GM12892 (cell line): ENCODE results near the gene LGALSL.
"Not testable (repeated sequence)": the region's sequence is repeated elsewhere in the genome, so short reads cannot be mapped to it uniquely, and the experiment has no call there.

Experiments
- DNase-seq: peaks from one replicate; pipeline ENCODE4 v3.0.0; 2011; ENCODE audit not compliant: insufficient read length
- FAIRE-seq: peaks from 2 replicates; lab custom pipeline; 2011; peaks lifted over from hg19 to GRCh38; lab: Jason Lieb, UNC
- POLR2A ChIP-seq: IDR thresholded peaks from 2 replicates; pipeline ENCODE4 v1.6.1; 2011; ENCODE audit warnings: low read depth, low read length, control low read depth
- POLR2AphosphoS5 ChIP-seq: IDR thresholded peaks from 2 replicates; pipeline ENCODE4 v1.6.1; 2011; ENCODE audit warnings: low read depth, low read length, control low read depth
- TAF1 ChIP-seq: IDR thresholded peaks from 2 replicates; pipeline ENCODE4 v1.6.1; 2011; ENCODE audit warnings: low read depth, mild to moderate bottlenecking, control low read depth, low read length, borderline replicate concordance

The LGALSL gene

DNA sequence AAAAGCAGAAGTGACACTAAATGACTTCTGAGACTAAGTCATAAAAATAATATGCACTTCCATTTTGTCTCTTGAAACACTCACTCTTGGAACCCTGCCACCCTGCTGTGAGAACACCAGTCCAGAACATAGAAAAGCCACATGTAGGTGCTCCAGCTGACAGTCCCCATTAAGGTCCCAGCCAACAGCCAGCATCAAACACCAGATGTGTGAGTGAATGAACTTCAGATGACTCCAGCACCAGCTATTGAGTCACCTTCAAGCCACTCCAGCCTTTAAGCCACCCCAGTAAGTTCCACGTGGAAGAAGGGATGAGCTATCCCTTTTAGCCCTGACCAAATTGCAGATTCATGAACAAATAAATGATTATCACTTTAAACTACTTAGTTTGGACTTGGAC is 31.5 kb upstream of the LGALSL start:
- TF ChIP-seq POLR2AphosphoS5 (no peak), TAF1 (no peak), POLR2A (no peak)
- FAIRE-seq: no peak
- DNase-seq: no peak

DNA sequence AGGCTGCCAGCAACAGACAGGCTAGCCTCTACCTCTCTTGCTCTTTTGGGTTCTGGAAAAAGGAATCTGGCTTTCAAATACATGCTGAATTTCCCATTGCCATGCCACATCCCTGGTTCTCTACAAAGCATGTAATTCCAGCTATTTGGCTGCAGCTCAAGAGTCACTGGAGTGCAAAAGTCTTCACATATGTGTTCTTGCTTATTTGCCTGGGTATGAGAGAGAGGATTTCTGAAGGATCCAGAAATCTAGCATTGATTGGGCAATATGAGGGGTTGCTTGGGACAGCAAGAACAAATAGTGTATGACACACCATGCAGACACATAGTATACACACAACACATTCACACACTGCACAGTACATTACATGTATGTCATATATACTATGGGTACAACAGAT is 30.7 kb upstream of the LGALSL start:
- TF ChIP-seq TAF1 (no peak), POLR2AphosphoS5 (no peak), POLR2A (no peak)
- DNase-seq: no peak
- no peak for FAIRE-seq

DNA sequence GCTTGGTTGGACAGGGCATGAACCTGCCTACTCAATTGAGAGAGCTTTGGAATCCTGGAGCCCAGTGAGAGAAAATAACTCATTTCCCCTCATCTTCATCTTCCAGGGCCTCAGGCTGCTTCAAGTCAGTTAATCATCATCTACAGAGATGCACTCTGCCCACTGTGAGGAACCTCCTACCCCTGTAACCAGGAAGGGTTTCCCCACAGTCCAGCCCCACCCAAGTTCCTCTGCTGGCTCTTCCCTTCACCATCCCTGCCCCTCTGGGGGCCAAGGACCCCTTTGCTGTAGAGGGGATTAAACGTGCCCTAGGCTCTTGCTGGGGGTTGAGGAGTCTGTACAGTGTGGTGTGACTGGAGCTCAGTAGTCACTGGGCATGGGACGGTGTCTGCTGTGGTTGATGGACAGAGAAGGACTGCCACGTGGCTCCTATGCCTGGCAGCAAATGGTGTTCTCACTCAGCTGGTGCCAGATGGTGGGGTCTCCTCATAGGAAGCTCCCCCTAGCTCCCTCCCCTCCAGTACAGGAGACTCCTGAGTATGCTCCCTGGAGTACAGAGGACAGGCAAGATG is 29.5 kb upstream of the LGALSL start:
- FAIRE-seq (no peak), DNase-seq (no peak)
- TF ChIP-seq TAF1 (no peak), POLR2A (no peak), POLR2AphosphoS5 (no peak)

DNA sequence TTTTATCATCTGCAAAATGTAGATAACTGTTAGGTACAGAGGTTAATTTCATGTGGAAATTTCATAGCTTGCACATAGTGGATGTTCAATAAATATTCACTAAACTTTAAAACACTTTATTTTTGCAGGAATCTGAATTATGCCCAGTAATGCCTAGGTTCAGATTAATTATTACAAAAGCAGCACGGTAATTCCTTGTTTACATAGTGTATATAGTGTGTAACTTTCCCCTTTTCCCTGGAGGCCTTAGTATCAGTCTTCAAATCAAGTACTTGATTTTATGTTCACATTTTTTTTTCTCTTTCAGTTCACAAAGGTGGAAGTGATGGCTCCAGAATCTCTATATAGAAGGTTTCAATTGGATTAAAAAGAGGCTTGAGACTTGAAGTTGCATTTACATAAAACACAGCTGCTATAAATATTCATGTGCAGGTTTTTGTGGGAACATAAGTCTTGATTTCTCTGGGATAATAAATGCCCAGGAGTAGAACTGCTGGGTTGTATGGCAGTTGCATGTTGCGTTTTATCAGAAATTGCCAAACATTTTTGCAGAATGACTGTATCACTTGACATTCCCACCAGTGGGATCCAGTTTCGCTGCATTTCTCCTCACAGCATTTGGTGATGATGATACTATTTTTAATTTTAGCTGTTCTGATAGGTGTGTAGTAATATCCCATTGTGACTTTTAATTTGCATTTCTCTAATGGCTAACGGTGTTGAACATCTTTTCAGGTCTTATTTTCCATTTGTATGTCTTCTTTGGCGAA is 27.6 kb upstream of the LGALSL start:
- DNase-seq (no peak), FAIRE-seq (no peak)
- TF ChIP-seq POLR2AphosphoS5 (no peak), POLR2A (no peak)

DNA sequence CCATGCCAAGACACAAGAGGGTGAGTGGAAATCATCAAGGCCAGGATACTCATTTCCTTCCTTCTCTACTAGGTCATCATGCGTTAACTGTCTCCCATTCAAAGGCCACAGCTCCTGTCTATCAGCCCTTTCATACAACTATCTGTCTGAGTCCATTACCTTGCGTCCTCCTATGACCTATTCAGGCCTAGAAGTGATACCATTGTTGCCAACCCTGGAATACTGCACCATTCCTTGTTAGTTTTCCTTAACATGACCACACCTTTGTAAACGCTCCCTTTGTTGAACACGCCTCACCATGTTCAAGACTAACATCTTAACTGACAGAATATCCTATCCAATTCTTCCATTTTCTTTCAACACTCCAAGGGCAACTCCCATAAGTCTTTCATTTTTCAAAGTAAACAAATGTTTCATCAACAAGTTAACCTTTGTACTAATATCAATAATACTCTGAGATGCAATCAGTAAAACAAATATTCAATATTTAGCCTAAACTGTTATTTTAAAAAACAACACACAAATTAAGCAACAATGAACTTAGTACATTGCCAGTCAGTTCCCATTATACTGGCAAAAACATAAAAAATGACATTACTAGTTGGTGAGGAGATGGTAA is 19.8 kb upstream of the LGALSL start:
- TF ChIP-seq POLR2A (no peak), TAF1 (no peak), POLR2AphosphoS5 (no peak)
- FAIRE-seq (no peak), DNase-seq (no peak)

DNA sequence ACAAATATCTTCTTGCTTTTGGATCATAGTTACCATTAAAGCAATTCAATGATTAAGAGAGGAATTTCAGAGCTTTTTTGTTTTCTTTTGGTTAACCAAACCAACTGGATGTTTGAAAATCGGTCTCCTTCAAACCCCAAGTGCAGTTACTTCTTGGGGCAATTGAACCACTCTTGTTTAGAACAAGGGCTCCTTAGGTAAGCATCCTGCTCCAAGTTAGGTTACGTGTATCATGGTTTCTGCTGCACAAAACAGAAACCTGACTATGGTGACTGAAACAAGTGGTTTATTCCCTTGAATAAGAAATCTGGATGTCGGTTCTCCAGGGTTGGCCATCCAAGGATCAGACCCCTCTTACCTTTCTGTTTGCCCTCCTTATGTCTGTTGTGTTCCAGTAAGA is 16.1 kb upstream of the LGALSL start:
- DNase-seq (no peak), FAIRE-seq (no peak)
- TF ChIP-seq TAF1 (no peak), POLR2A (no peak), POLR2AphosphoS5 (no peak)

- no peak for DNase-seq
- TF ChIP-seq POLR2AphosphoS5 (no peak), TAF1 (no peak), POLR2A (no peak)
- no peak for FAIRE-seq
Observed at GRCh38 chr2:64439194-64439593, 14.8 kb upstream of the LGALSL start.

- no peak for DNase-seq
- FAIRE-seq: no peak
- TF ChIP-seq POLR2A (no peak), TAF1 (no peak), POLR2AphosphoS5 (no peak)
Observed at GRCh38 chr2:64440843-64441242, 13.1 kb upstream of the LGALSL start.

DNA sequence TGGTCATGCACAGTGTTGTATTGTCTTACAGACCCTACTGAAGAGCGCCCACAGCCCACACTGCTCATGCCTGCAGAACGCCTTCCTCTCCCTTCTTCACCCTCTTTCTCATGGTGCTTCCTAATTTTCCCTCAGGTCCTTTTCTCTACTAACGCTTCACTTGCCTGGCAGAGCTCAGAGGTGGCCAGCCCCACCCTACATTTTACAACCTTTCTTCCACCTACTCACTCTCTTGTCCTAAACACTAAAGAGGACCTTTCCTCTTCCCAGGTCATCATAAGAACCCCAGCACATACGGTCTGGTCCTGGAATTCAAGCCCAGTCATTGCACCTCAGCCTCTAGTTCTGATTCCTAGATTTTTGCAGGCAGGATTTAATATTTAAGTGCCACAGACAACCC is 11.7 kb upstream of the LGALSL start:
- FAIRE-seq: no peak
- no peak for TF ChIP-seq POLR2A

GRCh38 chr2:64442801-64443429 is 11.0 kb upstream of the LGALSL start:
- TF ChIP-seq TAF1 (no peak), POLR2AphosphoS5 (no peak), POLR2A (no peak)
- FAIRE-seq (no peak), DNase-seq (no peak)

More for the DNA sequence above, 11.7 kb upstream of the LGALSL start:
- DNase-seq: no peak

DNA sequence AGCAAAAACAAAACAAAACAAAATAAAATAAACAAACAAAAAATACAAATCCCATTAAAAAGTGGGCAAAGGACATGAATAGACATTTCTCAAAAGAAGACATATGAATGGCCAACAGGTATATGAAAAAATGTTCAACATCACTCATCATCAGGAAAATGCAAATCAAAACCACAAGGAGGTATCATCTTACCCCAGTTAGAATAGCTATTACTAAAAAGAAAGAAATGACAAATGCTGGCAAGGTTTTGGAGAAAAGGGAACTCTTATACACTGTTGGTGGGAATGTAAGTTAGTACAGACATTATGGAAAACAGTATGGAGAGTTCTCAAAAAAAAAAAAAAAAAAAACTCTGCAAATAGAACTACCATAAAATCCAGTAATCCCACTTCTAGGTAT is 8.0 kb upstream of the LGALSL start:
- FAIRE-seq: not testable (repeated sequence)

DNA sequence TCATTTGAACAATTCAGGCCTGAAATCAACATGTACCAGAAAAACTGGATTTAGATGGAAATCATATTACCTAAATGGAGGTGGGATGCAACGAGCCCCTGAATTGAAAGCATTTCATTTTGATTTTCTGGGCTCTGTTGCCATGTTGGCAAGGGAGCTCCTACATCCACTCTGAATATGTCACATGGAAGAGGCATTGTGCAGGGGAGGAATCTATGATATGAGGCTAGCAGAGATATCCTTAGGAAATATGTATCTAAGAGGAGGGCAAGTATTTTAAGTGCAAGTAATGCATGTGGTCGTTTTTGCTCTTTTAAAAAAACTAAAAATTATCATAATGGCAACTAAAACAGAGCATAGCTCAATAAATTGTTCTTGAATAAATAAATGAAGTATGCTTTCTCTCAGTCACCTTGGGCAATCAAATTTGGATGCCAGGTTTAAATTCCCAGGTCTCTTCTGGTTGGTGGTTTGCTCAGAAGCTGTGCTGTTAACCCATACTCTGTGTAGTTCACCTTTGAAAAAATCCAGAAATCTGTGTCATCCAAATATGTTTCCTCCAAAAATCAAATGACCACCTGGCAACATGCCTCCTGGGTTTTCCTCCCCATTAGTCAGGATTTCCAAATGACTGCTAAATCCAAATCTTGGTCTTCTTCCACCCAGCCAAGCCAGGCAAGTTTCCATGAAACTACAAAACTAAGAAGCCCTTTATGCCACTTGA is 6.5 kb upstream of the LGALSL start:
- no peak for DNase-seq
- TF ChIP-seq TAF1: no peak
- no peak for TF ChIP-seq POLR2A
- no peak for TF ChIP-seq POLR2AphosphoS5
- FAIRE-seq: no peak

More for the DNA sequence above, 8.0 kb upstream of the LGALSL start:
- DNase-seq: not testable (repeated sequence)
